Gastroesophageal sphincter (tissue), 4 donors: ENCODE measurements around the gene ANKS1B. TPM values are rescaled to one million over a fixed set of nuclear protein-coding genes. Genes with fewer than 3 reads are reported as not detected.

Experiments
- ATAC-seq: fragments of 150-250 bp; one replicate; pipeline ENCODE4 v1.9.1; 2016; ENCODE audit warnings: mild to moderate bottlenecking, moderate library complexity
- H3K27ac ChIP-seq, 4 donors: fragments of 200-600 bp; sonication (generic) in 3 of 4; 1 replicate in 3 of 4; 2 replicates in 1 of 4; pipeline ENCODE4 v1.5.1; 2016 to 2019
- H3K27me3 ChIP-seq: fragments of 200-600 bp; sonication (generic); one replicate; pipeline ENCODE4 v1.5.1; 2019
- H3K36me3 ChIP-seq, 2 donors: fragments of 200-600 bp; sonication (generic); one replicate each; pipeline ENCODE4 v1.5.1; 2019; ENCODE audit warnings: control low read depth in 1 of 2
- H3K4me1 ChIP-seq, 3 donors: fragments of 200-600 bp; sonication (generic); 1 replicate in 2 of 3; 2 replicates in 1 of 3; pipeline ENCODE4 v1.5.1; 2016 to 2019; ENCODE audit warnings: control low read depth in 2 of 3
- H3K4me3 ChIP-seq, 2 donors: fragments of 200-600 bp; sonication (generic); one replicate each; pipeline ENCODE4 v1.5.1; 2019; ENCODE audit warnings: mild to moderate bottlenecking in 1 of 2, moderate library complexity in 1 of 2
- H3K9me3 ChIP-seq, 3 donors: fragments of 200-600 bp; sonication (generic); one replicate each; pipeline ENCODE4 v1.5.1; 2017 to 2019; ENCODE audit warnings: control low read depth in 2 of 3
- CTCF ChIP-seq, 4 experiments: fragments of 200-600 bp in 2 of 4; fragments of 450-650 bp in 2 of 4; sonication (generic) in 1 of 4; IDR thresholded peaks; one replicate each; pipeline ENCODE4 v1.5.1; 2017 to 2019; ENCODE audit warnings: antibody characterized with exemption in 4 of 4, mild to moderate bottlenecking in 2 of 4, moderate library complexity in 2 of 4
- EP300 ChIP-seq: sonication (generic); formaldehyde crosslinking; IDR thresholded peaks from one replicate; pipeline ENCODE4 v1.6.1; 2017; ENCODE audit warnings: antibody characterized with exemption, mild to moderate bottlenecking
- POLR2A ChIP-seq, 2 donors: fragments of 450-650 bp; IDR thresholded peaks; one replicate each; pipeline ENCODE4 v1.6.1; 2017; ENCODE audit warnings: antibody characterized with exemption in 2 of 2, mild to moderate bottlenecking in 2 of 2, moderate library complexity in 1 of 2
- POLR2AphosphoS5 ChIP-seq: sonication (generic); formaldehyde crosslinking; IDR thresholded peaks from one replicate; pipeline ENCODE4 v1.6.1; 2017; ENCODE audit warnings: antibody characterized with exemption
- WGBS, 2 donors: methylation state at CpG; one replicate each; pipeline ENCODE4 v1.1.5; 2018; ENCODE audit warnings: low coverage in 1 of 2; 5-methylcytosine and 5-hydroxymethylcytosine counted together
- total RNA-seq, 4 donors: library from RNA; depleted of rRNA; stranded (reverse); fragments of >200 nt; gene quantifications; one replicate each; pipeline ENCODE4 v1.1.0, GENCODE V29; 2016

The ANKS1B gene
- total RNA-seq, 4 donors from 2014 or later: 9.9 to 31.1 (median 21.4) TPM

GRCh38 chr12:99926511-99927169, 58.1 kb downstream of the ANKS1B start:
- 86 to 94% methylated on average over 2 of the region's 2 CpGs for WGBS, 2 donors
- ATAC-seq: no peak
- TF ChIP-seq POLR2A (IDR thresholded peaks at IDR 0.05) (no peak), POLR2AphosphoS5 (no peak), CTCF (IDR thresholded peaks at IDR 0.05) (no peak), EP300 (no peak)

GRCh38 chr12:99920353-99920960, 64.3 kb downstream of the ANKS1B start:
- Histone ChIP-seq H3K27me3 (no peaks in the 10 kb centered on the region), H3K4me1 (no peaks in the 10 kb centered on the region), H3K36me3 (no peaks in the 10 kb centered on the region), H3K9me3 (no peaks in the 10 kb centered on the region), H3K27ac (no peak overlapping the region), H3K4me3 (no peak overlapping the region)
- TF ChIP-seq EP300 (no peak), POLR2A (IDR thresholded peaks at IDR 0.05) (no peak), CTCF (IDR thresholded peaks at IDR 0.05) (no peak), POLR2AphosphoS5 (no peak)
- no peak for ATAC-seq
- 80 to 92% methylated on average over 1 to 5 of the region's 5 CpGs for WGBS, 2 donors

More at GRCh38 chr12:99926511-99927169, 58.1 kb downstream of the ANKS1B start:
- H3K4me3 ChIP-seq: no peak overlapping the region
- no peaks in the 10 kb centered on the region for H3K36me3 ChIP-seq
- H3K4me1 ChIP-seq: no peaks in the 10 kb centered on the region
- no peak overlapping the region for H3K27ac ChIP-seq
- H3K27me3 ChIP-seq: no peaks in the 10 kb centered on the region
- no peaks in the 10 kb centered on the region for H3K9me3 ChIP-seq

GRCh38 chr12:99917711-99918402, 66.9 kb downstream of the ANKS1B start:
- peaks cover 0 to 7% (median 0%) of the 10 kb centered on the region in 3 donors for H3K4me1 ChIP-seq
- TF ChIP-seq POLR2A (IDR thresholded peaks at IDR 0.05) (no peak), POLR2AphosphoS5 (peak; percentile 52), CTCF (IDR thresholded peaks at IDR 0.05) (no peak), EP300 (no peak)
- H3K27ac ChIP-seq: no peak overlapping the region
- ATAC-seq: peak; percentile 81
- H3K4me3 ChIP-seq: no peak overlapping the region
- no peaks in the 10 kb centered on the region for H3K36me3 ChIP-seq
- H3K27me3 ChIP-seq: no peaks in the 10 kb centered on the region
- H3K9me3 ChIP-seq: no peaks in the 10 kb centered on the region
- 75 to 76% methylated on average over 1 to 4 of the region's 5 CpGs for WGBS, 2 donors

- ATAC-seq: no peak
- TF ChIP-seq POLR2A (IDR thresholded peaks at IDR 0.05): no peak
- TF ChIP-seq POLR2AphosphoS5: no peak
- TF ChIP-seq CTCF (IDR thresholded peaks at IDR 0.05): no peak
- Histone ChIP-seq H3K4me1 (peaks cover 0 to 16% (median 0%) of the 10 kb centered on the region in 3 donors), H3K27ac (no peak overlapping the region), H3K27me3 (no peaks in the 10 kb centered on the region), H3K4me3 (no peak overlapping the region), H3K36me3 (no peaks in the 10 kb centered on the region), H3K9me3 (no peaks in the 10 kb centered on the region)
- 94 to 95% methylated on average over 2 to 3 of the region's 3 CpGs for WGBS, 2 donors
Measured at GRCh38 chr12:99916555-99916954, 68.2 kb downstream of the ANKS1B start.
